Endothelial cell (in vitro differentiated cells): ENCODE data around the gene FANCG. TPM values are rescaled to one million over a fixed set of nuclear protein-coding genes. Genes with fewer than 3 reads are reported as not detected.

Experiments
- DNase-seq: peaks from one replicate; pipeline ENCODE4 v3.0.0; 2021; ENCODE audit warnings: low spot score
- H3K27ac Mint-ChIP-seq: one replicate; pipeline ENCODE4 v1.8.0; 2021; ENCODE audit warnings: mixed read lengths, inconsistent platforms; ENCODE audit not compliant: unreplicated experiment
- H3K27me3 Mint-ChIP-seq: one replicate; pipeline ENCODE4 v1.8.0; 2021; ENCODE audit warnings: mild to moderate bottlenecking, moderate library complexity, mixed read lengths, inconsistent platforms; ENCODE audit not compliant: unreplicated experiment
- H3K36me3 Mint-ChIP-seq: one replicate; pipeline ENCODE4 v1.8.0; 2021; ENCODE audit warnings: mild to moderate bottlenecking, low read depth, mixed read lengths, inconsistent platforms; ENCODE audit not compliant: unreplicated experiment
- H3K4me1 Mint-ChIP-seq: one replicate; pipeline ENCODE4 v1.8.0; 2021; ENCODE audit warnings: mild to moderate bottlenecking, mixed read lengths, inconsistent platforms; ENCODE audit not compliant: unreplicated experiment
- H3K4me3 Mint-ChIP-seq: one replicate; pipeline ENCODE4 v1.8.0; 2021; ENCODE audit warnings: mild to moderate bottlenecking, mixed read lengths, inconsistent platforms; ENCODE audit not compliant: unreplicated experiment
- H3K9me3 Mint-ChIP-seq: one replicate; pipeline ENCODE4 v1.8.0; 2021; ENCODE audit warnings: mixed read lengths, inconsistent platforms; ENCODE audit not compliant: unreplicated experiment
- CTCF ChIP-seq: fragments of 200-600 bp; sonication (generic); IDR thresholded peaks from one replicate; pipeline ENCODE4 v1.5.0; 2021; ENCODE audit warnings: antibody characterized with exemption; ENCODE audit not compliant: unreplicated experiment
- total RNA-seq: library from RNA; stranded (reverse); fragmentation: NEBNext Ultra II Directional; extraction: Animal tissue kit (Norgen Biotek cat#: 25700); gene quantifications from one replicate; pipeline ENCODE4 v1.2.1, GENCODE V29; 2021; ENCODE audit not compliant: unreplicated experiment

The FANCG gene
- total RNA-seq, 1 donor from 2014 or later = 41.4 TPM

- Mint-ChIP-seq H3K4me3 (no peak overlapping the region), H3K9me3 (no peaks in the 10 kb centered on the region)
- no peak for TF ChIP-seq CTCF
Observed at GRCh38 chr9:35076848-35077247, 2.9 kb downstream of the FANCG start.

GRCh38 chr9:35075358-35075757 lies 4.4 kb downstream of the FANCG start:
- no peak for DNase-seq
- no peak for TF ChIP-seq CTCF
- Mint-ChIP-seq H3K4me3 (no peak overlapping the region), H3K36me3 (peaks cover 13% of the 10 kb centered on the region), H3K27ac (no peak overlapping the region), H3K27me3 (peaks cover 22% of the 10 kb centered on the region), H3K4me1 (peaks cover 30% of the 10 kb centered on the region), H3K9me3 (no peaks in the 10 kb centered on the region)

More at GRCh38 chr9:35076848-35077247, 2.9 kb downstream of the FANCG start:
- H3K27ac Mint-ChIP-seq = no peak overlapping the region
- peaks cover 9% of the 10 kb centered on the region for H3K36me3 Mint-ChIP-seq
- peaks cover 19% of the 10 kb centered on the region for H3K4me1 Mint-ChIP-seq
- H3K27me3 Mint-ChIP-seq = peaks cover 17% of the 10 kb centered on the region
- DNase-seq = no peak

- TF ChIP-seq CTCF = no peak
- DNase-seq = no peak
- Mint-ChIP-seq H3K4me3 (peak overlapping the region; percentile 5), H3K9me3 (no peaks in the 10 kb centered on the region), H3K27me3 (peaks cover 21% of the 10 kb centered on the region), H3K27ac (no peak overlapping the region), H3K36me3 (peaks cover 13% of the 10 kb centered on the region), H3K4me1 (peaks cover 32% of the 10 kb centered on the region)
Observed at GRCh38 chr9:35074791-35075190, 5.0 kb downstream of the FANCG start.

DNA sequence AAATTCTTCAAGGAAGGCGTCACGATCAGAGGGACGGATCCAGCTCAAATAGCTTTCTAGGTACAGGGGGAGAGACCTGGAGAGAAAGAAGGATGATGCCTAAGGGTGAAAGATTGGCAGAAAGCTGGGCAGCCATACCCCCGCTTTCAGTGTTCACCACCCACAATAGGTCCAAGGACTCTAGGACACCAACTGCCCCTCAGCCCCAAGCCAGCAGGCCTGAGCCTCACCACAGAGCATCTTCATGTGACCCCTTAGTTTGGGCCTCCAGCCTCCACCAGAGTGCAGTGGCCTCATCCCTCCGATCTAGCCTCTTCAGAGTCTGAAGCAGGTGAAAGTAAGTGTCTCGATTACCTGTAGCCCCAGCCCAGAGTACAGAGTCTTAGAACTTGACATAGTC lies 5.6 kb downstream of the FANCG start:
- Mint-ChIP-seq H3K36me3 (peaks cover 13% of the 10 kb centered on the region), H3K9me3 (no peaks in the 10 kb centered on the region), H3K27me3 (peaks cover 21% of the 10 kb centered on the region), H3K4me3 (peak overlapping the region; percentile 94), H3K27ac (no peak overlapping the region), H3K4me1 (peaks cover 34% of the 10 kb centered on the region)
- TF ChIP-seq CTCF = no peak
- no peak for DNase-seq

- H3K27me3 Mint-ChIP-seq = peaks cover 19% of the 10 kb centered on the region
- H3K4me1 Mint-ChIP-seq = peaks cover 33% of the 10 kb centered on the region
- peaks cover 22% of the 10 kb centered on the region for H3K36me3 Mint-ChIP-seq
- no peaks in the 10 kb centered on the region for H3K9me3 Mint-ChIP-seq
- TF ChIP-seq CTCF = no peak
- H3K27ac Mint-ChIP-seq = peak overlapping the region; percentile 85
- H3K4me3 Mint-ChIP-seq = peak overlapping the region; percentile 94
- DNase-seq = no peak
Observed at GRCh38 chr9:35073279-35073612, 6.5 kb downstream of the FANCG start.
